Limb (tissue), 2 donors: Measurements from ENCODE around the gene TBC1D3B.
"Not testable (repeated sequence)": the region's sequence is repeated elsewhere in the genome, so short reads cannot be mapped to it uniquely, and the experiment has no call there.

ENCODE experiments used
- DNase-seq, 2 donors: peaks; one replicate each; pipeline ENCODE4 v3.0.0-alpha.2; 2016; ENCODE audit errors: extremely low spot score in 2 of 2

TBC1D3B gene

GRCh38 chr17:36176536-36176935 lies at the start of gene TBC1D3B:
Gene TBC1D3B, minus strand, starts transcription at chr17:36176636. Its CDS starts 1,586 bp downstream, at chr17:36175050.
- not testable (repeated sequence) for DNase-seq

- not testable (repeated sequence) for DNase-seq
These were observed 46.5 kb upstream of the TBC1D3B start for GRCh38 chr17:36222967-36223366.

GRCh38 chr17:36221581-36222100 lies 45.2 kb upstream of the TBC1D3B start:
- not testable (repeated sequence) for DNase-seq

GRCh38 chr17:36220737-36221580 lies 44.5 kb upstream of the TBC1D3B start:
- DNase-seq = not testable (repeated sequence)

- not testable (repeated sequence) for DNase-seq
These were observed 43.1 kb upstream of the TBC1D3B start for GRCh38 chr17:36219556-36219955.

GRCh38 chr17:36215406-36216308 lies 39.2 kb upstream of the TBC1D3B start:
- not testable (repeated sequence) for DNase-seq

- DNase-seq = no peak
These were observed 38.5 kb upstream of the TBC1D3B start for GRCh38 chr17:36214918-36215317.

GRCh38 chr17:36213695-36214094 lies 37.3 kb upstream of the TBC1D3B start:
- no peak for DNase-seq

GRCh38 chr17:36212966-36213365 lies 36.5 kb upstream of the TBC1D3B start:
- no peak for DNase-seq

GRCh38 chr17:36212272-36212605 lies 35.8 kb upstream of the TBC1D3B start:
- DNase-seq = no peak

- DNase-seq = not testable (repeated sequence)
These were observed 35.2 kb upstream of the TBC1D3B start for GRCh38 chr17:36211484-36212271.

GRCh38 chr17:36210439-36211211 lies 34.2 kb upstream of the TBC1D3B start, which contains the start of gene CCL4L2:
Gene CCL4L2, plus strand, starts transcription at chr17:36211063.
- not testable (repeated sequence) for DNase-seq

GRCh38 chr17:36209575-36209974 lies 33.1 kb upstream of the TBC1D3B start:
- DNase-seq = no peak

- DNase-seq = not testable (repeated sequence)
These were observed 30.9 kb upstream of the TBC1D3B start for GRCh38 chr17:36207383-36207782.

GRCh38 chr17:36206486-36206821 lies 30.0 kb upstream of the TBC1D3B start:
- not testable (repeated sequence) for DNase-seq

GRCh38 chr17:36205637-36206485 lies 29.4 kb upstream of the TBC1D3B start:
- DNase-seq = no peak

GRCh38 chr17:36204724-36205500 lies 28.5 kb upstream of the TBC1D3B start:
- no peak for DNase-seq

- no peak for DNase-seq
These were observed 26.9 kb upstream of the TBC1D3B start for GRCh38 chr17:36203335-36203734.

- not testable (repeated sequence) for DNase-seq
These were observed 25.1 kb upstream of the TBC1D3B start for GRCh38 chr17:36201506-36201905.
